NB4 (cell line): Measurements from ENCODE around the gene BDKRB1.

ENCODE experiments used
- MAX ChIP-seq: IDR thresholded peaks from 2 replicates; pipeline ENCODE4 v1.6.1; 2011; ENCODE audit warnings: low read depth, low read length
- POLR2A ChIP-seq: IDR thresholded peaks from 2 replicates; pipeline ENCODE4 v1.6.1; 2011; ENCODE audit warnings: mild to moderate bottlenecking; ENCODE audit not compliant: insufficient read length; ENCODE audit errors: extremely low read depth
- TF ChIP-seq, protein P1 (sequence below): IDR thresholded peaks from one replicate; pipeline ENCODE4 v1.5.1; 2012; ENCODE audit warnings: low read depth, low read length

DNA sequence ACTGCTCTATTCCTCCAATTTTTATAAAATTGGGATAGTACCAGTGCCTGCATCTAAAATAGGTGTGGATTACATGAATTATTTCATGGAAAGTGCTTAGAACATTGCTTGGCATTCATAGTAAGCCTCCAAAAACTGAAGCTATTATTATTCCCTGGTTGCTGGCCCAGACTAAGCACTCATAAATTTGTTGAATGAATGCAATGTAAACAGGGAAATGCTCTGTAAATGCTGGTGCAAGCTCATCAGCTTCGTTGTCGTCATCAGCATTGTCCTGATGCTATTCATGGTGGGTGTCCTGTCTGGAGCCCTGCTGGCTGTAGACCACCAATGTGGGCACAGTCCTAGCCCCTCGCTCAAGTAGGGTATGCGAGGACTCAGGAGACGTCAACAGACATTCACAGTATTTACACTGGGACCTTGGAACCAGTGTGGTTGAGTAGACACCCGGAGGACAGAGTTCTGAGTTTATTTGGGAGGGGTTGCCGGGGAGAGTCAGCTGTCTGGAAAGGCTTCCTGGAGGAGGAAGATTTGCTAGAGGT, 34.8 kb upstream of the BDKRB1 start:
- TF ChIP-seq MAX (no peak), POLR2A (no peak)
- TF ChIP-seq, protein P1, sequence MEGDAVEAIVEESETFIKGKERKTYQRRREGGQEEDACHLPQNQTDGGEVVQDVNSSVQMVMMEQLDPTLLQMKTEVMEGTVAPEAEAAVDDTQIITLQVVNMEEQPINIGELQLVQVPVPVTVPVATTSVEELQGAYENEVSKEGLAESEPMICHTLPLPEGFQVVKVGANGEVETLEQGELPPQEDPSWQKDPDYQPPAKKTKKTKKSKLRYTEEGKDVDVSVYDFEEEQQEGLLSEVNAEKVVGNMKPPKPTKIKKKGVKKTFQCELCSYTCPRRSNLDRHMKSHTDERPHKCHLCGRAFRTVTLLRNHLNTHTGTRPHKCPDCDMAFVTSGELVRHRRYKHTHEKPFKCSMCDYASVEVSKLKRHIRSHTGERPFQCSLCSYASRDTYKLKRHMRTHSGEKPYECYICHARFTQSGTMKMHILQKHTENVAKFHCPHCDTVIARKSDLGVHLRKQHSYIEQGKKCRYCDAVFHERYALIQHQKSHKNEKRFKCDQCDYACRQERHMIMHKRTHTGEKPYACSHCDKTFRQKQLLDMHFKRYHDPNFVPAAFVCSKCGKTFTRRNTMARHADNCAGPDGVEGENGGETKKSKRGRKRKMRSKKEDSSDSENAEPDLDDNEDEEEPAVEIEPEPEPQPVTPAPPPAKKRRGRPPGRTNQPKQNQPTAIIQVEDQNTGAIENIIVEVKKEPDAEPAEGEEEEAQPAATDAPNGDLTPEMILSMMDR, result no peak
